ENCODE results near the gene PRSS57.

The PRSS57 gene

DNA sequence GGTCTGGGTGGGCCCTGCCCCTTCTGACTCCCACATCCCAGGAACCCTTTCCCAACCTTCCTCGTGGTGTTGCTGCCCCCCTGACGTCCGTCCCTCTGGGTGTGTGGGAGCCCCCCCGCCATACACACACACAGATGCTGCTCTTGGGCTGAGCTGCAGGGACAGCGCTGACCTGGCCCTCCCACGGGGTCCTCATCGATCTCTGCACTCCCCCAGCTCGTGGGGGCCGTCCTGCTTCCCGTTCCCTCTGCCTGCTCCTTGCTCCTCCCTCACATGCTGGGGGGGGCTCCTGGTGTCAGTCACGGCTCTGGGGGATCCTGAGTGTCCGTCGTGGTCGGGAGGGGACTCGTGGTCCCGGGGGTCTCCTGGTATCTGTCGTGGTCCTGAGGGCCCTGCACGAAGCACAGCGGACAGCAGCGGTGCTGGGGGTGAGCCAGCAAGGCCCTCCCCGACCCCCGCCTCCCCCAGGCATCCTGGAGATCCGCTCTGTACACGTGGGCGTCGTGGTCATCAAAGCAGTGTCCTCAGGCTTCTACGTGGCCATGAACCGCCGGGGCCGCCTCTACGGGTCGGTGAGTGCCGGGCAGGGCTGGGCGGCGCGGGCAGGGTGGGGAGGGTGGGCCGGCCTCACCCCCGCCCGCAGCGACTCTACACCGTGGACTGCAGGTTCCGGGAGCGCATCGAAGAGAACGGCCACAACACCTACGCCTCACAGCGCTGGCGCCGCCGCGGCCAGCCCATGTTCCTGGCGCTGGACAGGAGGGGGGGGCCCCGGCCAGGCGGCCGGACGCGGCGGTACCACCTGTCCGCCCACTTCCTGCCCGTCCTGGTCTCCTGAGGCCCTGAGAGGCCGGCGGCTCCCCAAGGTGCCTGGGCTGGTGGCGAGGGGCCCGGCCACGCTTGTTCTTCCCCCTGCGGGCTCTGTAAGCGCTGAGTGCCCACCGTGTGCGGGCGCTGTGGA lies 52.2 kb downstream of the PRSS57 start:
- Histone ChIP-seq H3K36me3 (ENCODE audit: control insufficient read depth, low read depth, low read length) (peaks cover 10% of the 10 kb centered on the region), H3K4me1 (ENCODE audit: control insufficient read depth, low read depth, low read length) (no peaks in the 10 kb centered on the region), H3K4me3 (ENCODE audit: low read length) (no peak overlapping the region), H3K27me3 (ENCODE audit: control insufficient read depth, insufficient read depth, low read length) (peaks cover 14% of the 10 kb centered on the region), H3K27ac (ENCODE audit: low read length) (no peak overlapping the region), H3K9me3 (ENCODE audit: control insufficient read depth, low read depth, low read length) (no peaks in the 10 kb centered on the region), H3K9ac (ENCODE audit: low read length) (no peak overlapping the region)

DNA sequence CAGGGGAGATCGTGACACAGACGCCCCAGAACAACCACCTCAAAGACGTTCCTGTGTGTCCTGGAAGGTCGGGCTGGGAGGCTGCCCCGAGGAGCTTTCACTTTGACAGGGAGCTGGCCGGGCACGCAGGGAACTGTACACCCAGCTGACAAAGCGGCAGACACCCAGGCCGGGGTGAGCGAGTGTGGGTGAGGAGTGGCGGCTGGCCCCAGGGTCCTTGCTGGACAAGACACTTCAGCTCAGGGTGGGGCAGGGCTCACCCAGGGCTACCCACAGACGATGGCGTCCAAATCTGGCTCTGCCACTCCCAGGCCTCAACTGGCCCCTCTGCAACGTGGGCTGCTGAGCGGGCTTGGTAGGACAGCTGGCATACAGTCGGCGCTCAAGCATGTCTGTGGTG lies 53.5 kb downstream of the PRSS57 start:
- Histone ChIP-seq H3K4me3 (ENCODE audit: low read length) (no peak overlapping the region), H3K9me3 (ENCODE audit: control insufficient read depth, low read depth, low read length) (no peaks in the 10 kb centered on the region), H3K4me1 (ENCODE audit: control insufficient read depth, low read depth, low read length) (no peaks in the 10 kb centered on the region), H3K36me3 (ENCODE audit: control insufficient read depth, low read depth, low read length) (peaks cover 4% of the 10 kb centered on the region), H3K27ac (ENCODE audit: low read length) (no peak overlapping the region), H3K9ac (ENCODE audit: low read length) (no peak overlapping the region), H3K27me3 (ENCODE audit: control insufficient read depth, insufficient read depth, low read length) (peaks cover 23% of the 10 kb centered on the region)

- H3K4me1 ChIP-seq (ENCODE audit: control insufficient read depth, low read depth, low read length) = no peaks in the 10 kb centered on the region
- H3K4me3 ChIP-seq (ENCODE audit: low read length) = no peak overlapping the region
- no peak overlapping the region for H3K9ac ChIP-seq (ENCODE audit: low read length)
- peaks cover 3% of the 10 kb centered on the region for H3K36me3 ChIP-seq (ENCODE audit: control insufficient read depth, low read depth, low read length)
- H3K9me3 ChIP-seq (ENCODE audit: control insufficient read depth, low read depth, low read length) = no peaks in the 10 kb centered on the region
- H3K27me3 ChIP-seq (ENCODE audit: control insufficient read depth, insufficient read depth, low read length) = peaks cover 23% of the 10 kb centered on the region
- no peak overlapping the region for H3K27ac ChIP-seq (ENCODE audit: low read length)
These were observed 54.6 kb downstream of the PRSS57 start for GRCh38 chr19:640606-641189.

DNA sequence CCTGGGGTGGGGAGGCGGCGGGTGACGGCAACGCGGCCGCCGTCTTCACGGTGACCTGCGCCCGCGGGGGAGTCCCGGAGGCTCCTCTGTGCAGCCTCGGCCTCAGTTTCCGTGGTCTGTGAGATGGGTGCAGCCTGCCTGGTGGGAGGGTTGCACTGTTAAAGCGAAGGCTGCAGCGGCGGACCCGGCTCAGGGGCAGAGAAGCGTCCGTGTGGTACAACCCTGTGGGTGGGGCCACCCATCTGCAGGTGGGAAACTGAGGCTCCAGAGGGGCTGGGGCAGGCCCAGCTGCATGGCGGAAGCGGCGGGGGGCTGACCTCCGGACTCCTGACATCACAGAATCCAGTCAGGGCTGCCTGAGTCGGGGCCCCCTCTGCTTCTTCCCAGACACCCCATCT lies 55.1 kb downstream of the PRSS57 start:
- Histone ChIP-seq H3K9me3 (ENCODE audit: control insufficient read depth, low read depth, low read length) (no peaks in the 10 kb centered on the region), H3K36me3 (ENCODE audit: control insufficient read depth, low read depth, low read length) (peaks cover 3% of the 10 kb centered on the region), H3K4me1 (ENCODE audit: control insufficient read depth, low read depth, low read length) (no peaks in the 10 kb centered on the region), H3K27me3 (ENCODE audit: control insufficient read depth, insufficient read depth, low read length) (peaks cover 23% of the 10 kb centered on the region), H3K27ac (ENCODE audit: low read length) (no peak overlapping the region), H3K4me3 (ENCODE audit: low read length) (no peak overlapping the region), H3K9ac (ENCODE audit: low read length) (no peak overlapping the region)

DNA sequence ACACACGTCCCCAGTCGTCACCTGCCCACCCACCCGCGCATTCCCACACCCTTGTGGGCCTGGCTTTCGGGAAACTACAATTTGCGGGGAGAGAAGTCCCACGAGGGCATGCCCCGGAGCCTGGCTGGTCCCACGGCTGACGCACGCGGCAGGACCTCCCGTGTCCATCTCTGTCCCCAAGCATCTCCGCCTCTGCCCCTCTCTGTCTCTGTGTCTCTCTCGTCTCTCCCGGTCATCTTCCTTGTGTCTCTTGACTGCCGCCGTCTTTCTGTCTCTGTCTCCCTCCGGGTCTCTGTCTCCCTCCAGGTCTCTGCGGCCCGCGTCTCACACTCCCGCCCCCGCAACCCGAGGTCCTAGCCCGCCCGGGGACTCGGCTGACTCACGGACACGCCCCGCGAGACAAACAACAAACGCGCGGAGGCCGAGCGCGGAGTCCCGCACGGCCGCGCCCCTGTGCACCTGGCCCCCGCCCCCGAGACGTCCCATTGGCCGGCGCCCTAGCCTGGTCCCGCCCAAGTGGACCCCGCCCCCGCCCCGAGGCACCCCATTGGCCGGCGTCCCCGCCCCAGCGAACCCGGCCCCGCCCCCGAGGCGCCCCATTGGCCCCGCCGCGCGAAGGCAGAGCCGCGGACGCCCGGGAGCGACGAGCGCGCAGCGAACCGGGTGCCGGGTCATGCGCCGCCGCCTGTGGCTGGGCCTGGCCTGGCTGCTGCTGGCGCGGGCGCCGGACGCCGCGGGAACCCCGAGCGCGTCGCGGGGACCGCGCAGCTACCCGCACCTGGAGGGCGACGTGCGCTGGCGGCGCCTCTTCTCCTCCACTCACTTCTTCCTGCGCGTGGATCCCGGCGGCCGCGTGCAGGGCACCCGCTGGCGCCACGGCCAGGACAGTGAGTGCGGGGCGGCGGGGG lies 55.7 kb downstream of the PRSS57 start, which contains the start of gene FGF22:
Gene FGF22, plus strand, starts transcription at position 627 of the 908 bp plus-strand sequence. Its CDS starts 47 bp downstream, at position 674.
- H3K9ac ChIP-seq (ENCODE audit: low read length) = no peak within 1 kb of the TSS
- H3K27me3 ChIP-seq (ENCODE audit: control insufficient read depth, insufficient read depth, low read length) = peaks cover 23% of the 10 kb centered on the region
- H3K9me3 ChIP-seq (ENCODE audit: control insufficient read depth, low read depth, low read length) = no peaks in the 10 kb centered on the region
- H3K27ac ChIP-seq (ENCODE audit: low read length) = no peak within 1 kb of the TSS
- peak within 1 kb of the TSS; percentile 48 for H3K4me3 ChIP-seq (ENCODE audit: low read length)
- no peaks in the 10 kb centered on the region for H3K4me1 ChIP-seq (ENCODE audit: control insufficient read depth, low read depth, low read length)
- no peaks in the 10 kb centered on the region for H3K36me3 ChIP-seq (ENCODE audit: control insufficient read depth, low read depth, low read length)

- no peak overlapping the region for H3K9ac ChIP-seq (ENCODE audit: low read length)
- H3K4me1 ChIP-seq (ENCODE audit: control insufficient read depth, low read depth, low read length) = peaks cover 3% of the 10 kb centered on the region
- no peaks in the 10 kb centered on the region for H3K9me3 ChIP-seq (ENCODE audit: control insufficient read depth, low read depth, low read length)
- peaks cover 23% of the 10 kb centered on the region for H3K27me3 ChIP-seq (ENCODE audit: control insufficient read depth, insufficient read depth, low read length)
- no peak overlapping the region for H3K4me3 ChIP-seq (ENCODE audit: low read length)
- no peak overlapping the region for H3K27ac ChIP-seq (ENCODE audit: low read length)
- no peaks in the 10 kb centered on the region for H3K36me3 ChIP-seq (ENCODE audit: control insufficient read depth, low read depth, low read length)
These were observed 56.4 kb downstream of the PRSS57 start for GRCh38 chr19:638906-639252.
